Breast epithelium (tissue), 4 donors: ENCODE data around the gene NBPF3. TPM values are rescaled to one million over a fixed set of nuclear protein-coding genes. Genes with fewer than 3 reads are reported as not detected.
"Not testable (repeated sequence)": the region's sequence is repeated elsewhere in the genome, so short reads cannot be mapped to it uniquely, and the experiment has no call there.

Experiments used
- DNase-seq, 2 donors: peaks; one replicate each; pipeline ENCODE4 v3.0.0-alpha.2; 2019; ENCODE audit warnings: low spot score in 2 of 2
- H3K27ac ChIP-seq, 2 donors: fragments of 200-600 bp; sonication (generic) in 1 of 2; one replicate each; pipeline ENCODE4 v1.5.1; 2016 to 2019; ENCODE audit warnings: mild to moderate bottlenecking in 1 of 2
- H3K27me3 ChIP-seq, 2 donors: fragments of 200-600 bp; sonication (generic) in 1 of 2; one replicate each; pipeline versions ENCODE4 v1.5.1 to v1.6.0; 2017 to 2019; ENCODE audit warnings: control low read depth in 1 of 2, mild to moderate bottlenecking in 1 of 2
- H3K36me3 ChIP-seq: fragments of 200-600 bp; one replicate; pipeline ENCODE4 v1.5.1; 2019
- H3K4me1 ChIP-seq, 2 donors: fragments of 200-600 bp; sonication (generic); one replicate each; pipeline ENCODE4 v1.5.1; 2016 to 2019; ENCODE audit warnings: control low read depth in 1 of 2
- H3K4me3 ChIP-seq, 3 donors: fragments of 200-600 bp; sonication (generic); 1 replicate in 2 of 3; 2 replicates in 1 of 3; pipeline ENCODE4 v1.5.1; 2016 to 2019; ENCODE audit warnings: mild to moderate bottlenecking in 3 of 3, moderate library complexity in 2 of 3
- H3K9me3 ChIP-seq, 2 donors: fragments of 200-600 bp; sonication (generic) in 1 of 2; one replicate each; pipeline ENCODE4 v1.5.1; 2016 to 2019; ENCODE audit warnings: control low read depth in 1 of 2
- CTCF ChIP-seq, 3 donors: fragments of 450-650 bp; IDR thresholded peaks; one replicate each; pipeline ENCODE4 v1.5.1; 2016 to 2017; ENCODE audit warnings: antibody characterized with exemption in 3 of 3, mild to moderate bottlenecking in 3 of 3, moderate library complexity in 3 of 3
- POLR2A ChIP-seq: fragments of 450-650 bp; IDR thresholded peaks from one replicate; pipeline ENCODE4 v1.6.1; 2016; ENCODE audit warnings: antibody characterized with exemption, mild to moderate bottlenecking, moderate library complexity
- POLR2AphosphoS5 ChIP-seq, 3 donors: sonication (generic); formaldehyde crosslinking; IDR thresholded peaks; one replicate each; pipeline ENCODE4 v1.6.1; 2017; ENCODE audit warnings: antibody characterized with exemption in 3 of 3
- intact Hi-C: fragments of 100-400 bp; cut with DNase I; formaldehyde crosslinking; loops from one replicate; pipeline ENCODE4 v1.15.1; 2023; ENCODE audit warnings: low total_unique reads
- total RNA-seq, 3 donors: library from RNA; depleted of rRNA; stranded (reverse); fragments of >200 nt; gene quantifications; one replicate each; pipeline ENCODE4 v1.1.0, GENCODE V29; 2016

The NBPF3 gene
- total RNA-seq, 3 donors from 2014 or later = 13.8 to 22.3 (median 20.6) TPM

- no peak for TF ChIP-seq POLR2AphosphoS5 (IDR thresholded peaks at IDR 0.05)
- TF ChIP-seq POLR2A = no peak
- no peak for TF ChIP-seq CTCF (IDR thresholded peaks at IDR 0.05)
- no peak overlapping the region for H3K4me3 ChIP-seq
- DNase-seq = no peak
- no peak overlapping the region for H3K27ac ChIP-seq
- no peaks in the 10 kb centered on the region for H3K9me3 ChIP-seq
- no peaks in the 10 kb centered on the region for H3K36me3 ChIP-seq
- H3K4me1 ChIP-seq = peaks cover 8 to 17% of the 10 kb centered on the region in 2 donors
- H3K27me3 ChIP-seq = no peaks in the 10 kb centered on the region
- intact Hi-C loops = loop anchor here (10.0 kb wide), 1 partner anchor 61 kb away; no protein-coding TSS in a partner anchor
Observed at GRCh38 chr1:21514245-21514644, 74.3 kb downstream of the NBPF3 start.

GRCh38 chr1:21517161-21517589 is 77.2 kb downstream of the NBPF3 start:
- intact Hi-C loops = loop anchor here (10.0 kb wide), 1 partner anchor 58 kb away; no protein-coding TSS in a partner anchor
- H3K9me3 ChIP-seq = no peaks in the 10 kb centered on the region
- peak in 1 of 3 donors; percentile 59 for TF ChIP-seq POLR2AphosphoS5 (IDR thresholded peaks at IDR 0.05)
- TF ChIP-seq CTCF (IDR thresholded peaks at IDR 0.05) = peak in 1 of 3 donors; percentile 30
- TF ChIP-seq POLR2A = no peak
- no peaks in the 10 kb centered on the region for H3K27me3 ChIP-seq
- H3K27ac ChIP-seq = peak overlapping the region; percentile 65 to 86
- H3K36me3 ChIP-seq = no peaks in the 10 kb centered on the region
- DNase-seq = peak in 1 of 2 donors; percentile 65
- H3K4me1 ChIP-seq = no peaks in the 10 kb centered on the region
- no peak overlapping the region for H3K4me3 ChIP-seq

GRCh38 chr1:21517660-21518480 is 77.9 kb downstream of the NBPF3 start:
- H3K27me3 ChIP-seq = no peaks in the 10 kb centered on the region
- intact Hi-C loops = loop anchor here (10.0 kb wide), 1 partner anchor 57 kb away; no protein-coding TSS in a partner anchor
- no peaks in the 10 kb centered on the region for H3K4me1 ChIP-seq
- no peaks in the 10 kb centered on the region for H3K9me3 ChIP-seq
- no peaks in the 10 kb centered on the region for H3K36me3 ChIP-seq
- H3K4me3 ChIP-seq = no peak overlapping the region
- H3K27ac ChIP-seq = peak overlapping the region; percentile 65 to 86
- TF ChIP-seq POLR2AphosphoS5 (IDR thresholded peaks at IDR 0.05) (no peak), POLR2A (no peak), CTCF (IDR thresholded peaks at IDR 0.05) (no peak)
- no peak for DNase-seq

- TF ChIP-seq POLR2AphosphoS5 (IDR thresholded peaks at IDR 0.05) (no peak), POLR2A (no peak), CTCF (IDR thresholded peaks at IDR 0.05) (no peak)
- no peak overlapping the region for H3K27ac ChIP-seq
- intact Hi-C loops = loop anchor here (10.0 kb wide), 1 partner anchor 56 kb away; no protein-coding TSS in a partner anchor
Observed at GRCh38 chr1:21518774-21519455, 79.0 kb downstream of the NBPF3 start.

GRCh38 chr1:21519486-21520070 is 79.6 kb downstream of the NBPF3 start:
- not testable (repeated sequence) for H3K27me3 ChIP-seq, H3K4me3 ChIP-seq, H3K36me3 ChIP-seq, H3K27ac ChIP-seq, H3K9me3 ChIP-seq, H3K4me1 ChIP-seq, DNase-seq
- intact Hi-C loops = loop anchor here (10.0 kb wide), 1 partner anchor 55 kb away; no protein-coding TSS in a partner anchor

More at GRCh38 chr1:21518774-21519455, 79.0 kb downstream of the NBPF3 start:
- Histone ChIP-seq H3K36me3 (no peaks in the 10 kb centered on the region), H3K27me3 (no peaks in the 10 kb centered on the region), H3K9me3 (no peaks in the 10 kb centered on the region), H3K4me1 (no peaks in the 10 kb centered on the region), H3K4me3 (no peak overlapping the region)
- DNase-seq = no peak
